ENCODE data around the gene ITGB4. TPM values are rescaled to one million over a fixed set of nuclear protein-coding genes. Genes with fewer than 3 reads are reported as not detected.

ITGB4 gene
- polyA plus RNA-seq, 3 donors: 8.0 to 18.9 (median 13.7) TPM

DNA sequence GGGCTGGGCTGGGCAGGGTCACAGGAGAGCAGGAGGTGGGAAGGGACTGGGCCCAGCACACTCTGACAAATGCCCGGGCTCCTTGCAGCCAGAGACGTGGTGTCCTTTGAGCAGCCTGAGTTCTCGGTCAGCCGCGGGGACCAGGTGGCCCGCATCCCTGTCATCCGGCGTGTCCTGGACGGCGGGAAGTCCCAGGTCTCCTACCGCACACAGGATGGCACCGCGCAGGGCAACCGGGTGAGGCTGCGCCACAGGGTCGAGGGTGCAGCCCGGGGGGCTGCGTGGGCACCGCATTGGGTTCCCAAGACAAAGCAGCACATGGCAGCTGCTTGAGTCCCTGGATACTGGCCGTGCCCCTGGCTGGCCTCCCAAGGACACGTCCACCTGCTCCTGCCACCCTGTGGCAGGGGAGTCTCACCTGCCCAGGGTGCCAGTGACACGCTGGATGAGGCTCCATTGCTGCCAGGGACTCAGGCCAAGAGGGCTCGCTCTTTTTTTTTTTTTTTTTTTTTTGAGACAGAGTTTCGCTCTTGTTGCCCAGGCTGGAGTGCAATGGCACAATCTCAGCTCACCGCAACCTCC lies 22.5 kb downstream of the ITGB4 start:
- 83 to 96% (median 93%) methylated on average over 21 to 25 of the region's 25 CpGs for WGBS, 3 donors
- H3K27ac ChIP-seq (ENCODE audit: low read depth, low read length): no peak overlapping the region

GRCh38 chr17:75748706-75749105 lies 27.4 kb downstream of the ITGB4 start:
- no peak overlapping the region for H3K27ac ChIP-seq (ENCODE audit: low read depth, low read length)
- 80 to 83% (median 83%) methylated on average over 9 of the region's 9 CpGs for WGBS, 3 donors

DNA sequence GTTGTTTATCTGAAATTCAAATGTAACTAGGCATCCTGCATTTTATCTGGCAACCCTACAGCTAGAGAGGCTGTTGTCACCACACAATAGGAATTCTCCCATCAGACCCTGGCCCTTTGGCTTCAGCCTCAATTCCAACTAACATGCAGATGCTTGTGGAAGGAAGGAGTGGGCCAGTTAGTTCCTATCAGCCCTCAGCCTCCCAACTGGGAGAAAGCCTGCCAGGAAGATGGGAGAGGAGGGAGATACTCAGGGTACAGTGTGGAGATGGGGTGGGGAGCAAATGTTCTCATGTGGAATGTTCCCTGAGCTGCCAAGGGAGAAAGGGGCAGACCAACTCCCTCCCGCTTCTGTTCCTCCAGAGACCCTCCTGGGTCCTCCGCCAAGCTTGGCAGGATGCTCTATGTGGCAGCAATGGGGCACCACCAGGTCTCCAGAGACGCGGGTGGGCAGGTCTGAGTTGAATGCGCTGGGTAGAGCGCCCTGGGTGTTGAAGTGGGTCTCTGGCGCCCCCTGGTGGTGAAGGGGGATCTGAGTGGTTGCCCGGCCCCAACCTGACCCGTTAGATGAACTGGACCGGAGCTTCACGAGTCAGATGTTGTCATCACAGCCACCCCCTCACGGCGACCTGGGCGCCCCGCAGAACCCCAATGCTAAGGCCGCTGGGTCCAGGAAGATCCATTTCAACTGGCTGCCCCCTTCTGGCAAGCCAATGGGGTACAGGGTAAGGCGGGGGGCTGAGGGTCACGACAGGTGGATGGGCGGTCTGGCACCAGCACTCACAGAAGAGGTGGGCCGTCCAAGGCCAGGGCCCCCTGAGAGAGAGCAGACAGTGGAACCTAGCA lies 28.5 kb downstream of the ITGB4 start:
- no peak overlapping the region for H3K27ac ChIP-seq (ENCODE audit: low read depth, low read length)
- WGBS, 3 donors: 16 to 18% (median 17%) methylated on average over 19 to 20 of the region's 20 CpGs

DNA sequence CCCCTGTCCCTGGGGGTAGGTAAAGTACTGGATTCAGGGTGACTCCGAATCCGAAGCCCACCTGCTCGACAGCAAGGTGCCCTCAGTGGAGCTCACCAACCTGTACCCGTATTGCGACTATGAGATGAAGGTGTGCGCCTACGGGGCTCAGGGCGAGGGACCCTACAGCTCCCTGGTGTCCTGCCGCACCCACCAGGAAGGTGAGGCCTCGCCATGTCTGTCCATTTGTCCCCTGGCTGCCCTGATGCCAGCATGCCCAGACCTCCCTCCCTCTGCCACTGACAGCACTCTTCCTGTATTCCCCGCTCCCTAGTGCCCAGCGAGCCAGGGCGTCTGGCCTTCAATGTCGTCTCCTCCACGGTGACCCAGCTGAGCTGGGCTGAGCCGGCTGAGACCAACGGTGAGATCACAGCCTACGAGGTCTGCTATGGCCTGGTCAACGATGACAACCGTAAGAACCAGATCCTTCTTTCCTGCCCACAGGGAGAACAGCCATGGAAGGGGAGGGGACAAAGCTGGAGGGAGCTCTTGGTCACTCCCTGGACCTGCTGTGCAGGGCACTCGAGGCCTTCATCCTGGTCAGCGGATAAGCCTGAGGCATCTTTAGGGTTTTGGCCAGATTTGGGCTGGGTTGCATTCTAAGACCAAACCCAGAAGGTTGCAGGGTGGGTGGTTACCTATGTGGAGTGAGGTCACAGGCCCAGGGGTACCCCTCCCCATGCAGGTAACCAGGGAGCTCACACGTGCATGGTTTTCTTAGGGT lies 29.6 kb downstream of the ITGB4 start:
- 82 to 90% (median 87%) methylated on average over 23 of the region's 23 CpGs for WGBS, 3 donors
- no peak overlapping the region for H3K27ac ChIP-seq (ENCODE audit: low read depth, low read length)

- H3K27ac ChIP-seq (ENCODE audit: low read depth, low read length): no peak overlapping the region
- 82 to 86% (median 85%) methylated on average over 24 of the region's 24 CpGs for WGBS, 3 donors
Measured at GRCh38 chr17:75751676-75752404, 30.6 kb downstream of the ITGB4 start.

- no peak overlapping the region for H3K27ac ChIP-seq (ENCODE audit: low read depth, low read length)
- WGBS, 3 donors: 88 to 92% (median 89%) methylated on average over 10 of the region's 10 CpGs
Measured at GRCh38 chr17:75752405-75752709, 31.1 kb downstream of the ITGB4 start.

DNA sequence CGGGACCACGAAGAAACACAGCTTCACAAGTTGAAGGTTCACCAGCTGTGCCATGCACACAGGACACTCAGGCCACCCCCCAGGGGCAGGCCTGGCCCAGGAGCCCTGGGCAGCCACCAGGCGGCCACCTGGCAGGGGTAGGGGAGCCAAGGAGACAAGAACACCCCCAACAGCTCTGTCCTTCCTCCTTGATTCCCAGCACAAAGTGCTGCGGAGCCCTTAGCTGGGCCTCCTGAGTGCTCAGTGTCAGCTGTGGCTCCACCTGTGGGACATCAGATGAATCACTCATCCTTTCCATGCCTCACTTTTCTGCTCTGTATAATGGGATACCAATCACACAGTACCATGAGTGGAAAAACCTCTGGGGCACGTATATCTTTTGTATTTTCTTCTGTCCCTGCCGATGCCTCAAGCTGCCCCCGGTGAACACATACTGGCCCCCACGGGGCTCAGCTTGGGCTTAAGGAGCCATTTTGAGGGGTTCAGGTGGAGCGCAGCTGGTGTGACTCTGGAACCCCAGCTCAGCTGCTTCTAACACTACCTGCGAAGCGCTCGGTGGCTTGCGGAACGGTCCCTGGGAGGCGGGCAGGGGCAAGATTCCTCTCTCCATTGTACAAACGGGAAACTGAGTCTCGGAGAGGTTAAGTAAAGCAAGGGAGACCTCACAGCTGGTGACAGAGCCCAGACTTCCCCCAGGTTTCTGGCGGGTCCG lies 31.7 kb downstream of the ITGB4 start:
- no peak overlapping the region for H3K27ac ChIP-seq (ENCODE audit: low read depth, low read length)
- WGBS, 3 donors: 67 to 75% (median 72%) methylated on average over 19 of the region's 19 CpGs

- no peak overlapping the region for H3K27ac ChIP-seq (ENCODE audit: low read depth, low read length)
Measured at GRCh38 chr17:75753514-75754377, 32.5 kb downstream of the ITGB4 start.

GRCh38 chr17:75754378-75755204 lies 33.3 kb downstream of the ITGB4 start:
- 71 to 76% (median 75%) methylated on average over 27 of the region's 27 CpGs for WGBS, 3 donors
- no peak overlapping the region for H3K27ac ChIP-seq (ENCODE audit: low read depth, low read length)

More at GRCh38 chr17:75753514-75754377, 32.5 kb downstream of the ITGB4 start:
- 11 to 23% (median 22%) methylated on average over 64 to 76 of the region's 76 CpGs for WGBS, 3 donors

GRCh38 chr17:75755205-75755901 lies 34.1 kb downstream of the ITGB4 start:
- H3K27ac ChIP-seq (ENCODE audit: low read depth, low read length): no peak overlapping the region
- WGBS, 3 donors: 82 to 87% (median 87%) methylated on average over 20 of the region's 20 CpGs

- no peak overlapping the region for H3K27ac ChIP-seq (ENCODE audit: low read depth, low read length)
- 95 to 97% (median 96%) methylated on average over 2 of the region's 2 CpGs for WGBS, 3 donors
Measured at GRCh38 chr17:75755990-75756389, 34.7 kb downstream of the ITGB4 start.

- 91 to 94% (median 94%) methylated on average over 27 to 28 of the region's 29 CpGs for WGBS, 3 donors
- no peak overlapping the region for H3K27ac ChIP-seq (ENCODE audit: low read depth, low read length)
Measured at GRCh38 chr17:75756451-75757085, 35.3 kb downstream of the ITGB4 start.

- 91 to 93% (median 92%) methylated on average over 20 to 21 of the region's 21 CpGs for WGBS, 3 donors
Measured at GRCh38 chr17:75757086-75757681, 35.9 kb downstream of the ITGB4 start.

DNA sequence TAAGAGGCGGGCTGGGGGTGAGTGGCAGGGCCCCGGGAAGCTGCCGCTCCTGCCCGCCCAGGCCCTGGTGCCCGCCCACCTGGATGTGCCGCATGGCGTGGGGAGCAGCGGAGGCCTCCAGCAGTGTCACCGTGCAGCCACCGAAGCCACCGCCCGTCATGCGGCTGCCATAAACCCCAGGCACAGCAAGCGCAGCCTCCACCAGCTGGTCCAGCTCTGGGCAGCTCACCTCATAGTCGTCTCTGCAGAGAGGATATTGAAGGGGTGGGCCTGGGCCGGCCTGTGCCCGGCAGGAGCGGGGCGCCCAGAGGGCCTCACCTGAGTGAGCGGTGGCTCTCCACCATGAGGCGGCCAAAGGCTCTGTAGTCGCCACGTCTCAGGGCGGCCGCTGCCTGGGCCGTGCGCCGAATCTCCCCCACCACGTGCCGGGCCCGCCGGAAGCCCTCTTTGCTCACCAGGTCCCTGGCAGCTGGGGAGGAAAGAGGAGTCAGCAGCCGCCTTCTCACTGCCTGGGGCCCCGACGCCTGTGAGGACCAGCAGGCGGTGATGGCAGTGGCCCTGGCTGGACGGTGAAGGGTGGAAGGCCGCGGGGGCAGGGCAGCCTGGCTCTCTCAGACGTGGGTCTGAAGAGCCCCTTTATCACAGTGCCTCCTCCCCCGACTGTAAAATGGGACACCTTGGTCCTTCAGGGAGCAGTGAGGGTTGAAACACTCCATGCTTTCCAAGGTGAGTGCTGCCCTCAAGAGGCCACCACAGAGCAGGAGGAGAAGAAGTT lies 37.1 kb downstream of the ITGB4 start:
- 91 to 94% (median 92%) methylated on average over 41 of the region's 41 CpGs for WGBS, 3 donors
- H3K27ac ChIP-seq (ENCODE audit: low read depth, low read length): no peak overlapping the region

More at GRCh38 chr17:75757086-75757681, 35.9 kb downstream of the ITGB4 start:
- H3K27ac ChIP-seq (ENCODE audit: low read depth, low read length): no peak overlapping the region

All from adipose tissue (tissue), 3 donors.